Measurements from ENCODE around the gene CC2D1A.

- TF ChIP-seq, protein P1, sequence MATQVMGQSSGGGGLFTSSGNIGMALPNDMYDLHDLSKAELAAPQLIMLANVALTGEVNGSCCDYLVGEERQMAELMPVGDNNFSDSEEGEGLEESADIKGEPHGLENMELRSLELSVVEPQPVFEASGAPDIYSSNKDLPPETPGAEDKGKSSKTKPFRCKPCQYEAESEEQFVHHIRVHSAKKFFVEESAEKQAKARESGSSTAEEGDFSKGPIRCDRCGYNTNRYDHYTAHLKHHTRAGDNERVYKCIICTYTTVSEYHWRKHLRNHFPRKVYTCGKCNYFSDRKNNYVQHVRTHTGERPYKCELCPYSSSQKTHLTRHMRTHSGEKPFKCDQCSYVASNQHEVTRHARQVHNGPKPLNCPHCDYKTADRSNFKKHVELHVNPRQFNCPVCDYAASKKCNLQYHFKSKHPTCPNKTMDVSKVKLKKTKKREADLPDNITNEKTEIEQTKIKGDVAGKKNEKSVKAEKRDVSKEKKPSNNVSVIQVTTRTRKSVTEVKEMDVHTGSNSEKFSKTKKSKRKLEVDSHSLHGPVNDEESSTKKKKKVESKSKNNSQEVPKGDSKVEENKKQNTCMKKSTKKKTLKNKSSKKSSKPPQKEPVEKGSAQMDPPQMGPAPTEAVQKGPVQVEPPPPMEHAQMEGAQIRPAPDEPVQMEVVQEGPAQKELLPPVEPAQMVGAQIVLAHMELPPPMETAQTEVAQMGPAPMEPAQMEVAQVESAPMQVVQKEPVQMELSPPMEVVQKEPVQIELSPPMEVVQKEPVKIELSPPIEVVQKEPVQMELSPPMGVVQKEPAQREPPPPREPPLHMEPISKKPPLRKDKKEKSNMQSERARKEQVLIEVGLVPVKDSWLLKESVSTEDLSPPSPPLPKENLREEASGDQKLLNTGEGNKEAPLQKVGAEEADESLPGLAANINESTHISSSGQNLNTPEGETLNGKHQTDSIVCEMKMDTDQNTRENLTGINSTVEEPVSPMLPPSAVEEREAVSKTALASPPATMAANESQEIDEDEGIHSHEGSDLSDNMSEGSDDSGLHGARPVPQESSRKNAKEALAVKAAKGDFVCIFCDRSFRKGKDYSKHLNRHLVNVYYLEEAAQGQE (IDR thresholded peaks at IDR 0.05) = no peak
- TF ChIP-seq GABPA (IDR thresholded peaks at IDR 0.05 in 1 of 2, conservative IDR thresholded peaks at IDR 0.05 in 1 of 2) (no peak), CTCF (IDR thresholded peaks at IDR 0.05; ENCODE audit: low read depth, low read length, missing input control) (no peak), HNF4G (IDR thresholded peaks at IDR 0.05) (no peak), MAX (IDR thresholded peaks at IDR 0.05) (no peak), EGR1 (IDR thresholded peaks at IDR 0.05; ENCODE audit: low read depth in 2 of 2) (no peak), HNF4A (conservative IDR thresholded peaks at IDR 0.05) (no peak)
Observed at GRCh38 chr19:13942023-13942684, 36.2 kb downstream of the CC2D1A start.

All from liver (tissue), 3 donors.